Measurements from ENCODE around the gene FAM171A2. TPM values are rescaled to one million over a fixed set of nuclear protein-coding genes. Genes with fewer than 3 reads are reported as not detected.

FAM171A2 gene
- total RNA-seq, 1 experiment from 2014 or later, result 29.9 TPM

DNA sequence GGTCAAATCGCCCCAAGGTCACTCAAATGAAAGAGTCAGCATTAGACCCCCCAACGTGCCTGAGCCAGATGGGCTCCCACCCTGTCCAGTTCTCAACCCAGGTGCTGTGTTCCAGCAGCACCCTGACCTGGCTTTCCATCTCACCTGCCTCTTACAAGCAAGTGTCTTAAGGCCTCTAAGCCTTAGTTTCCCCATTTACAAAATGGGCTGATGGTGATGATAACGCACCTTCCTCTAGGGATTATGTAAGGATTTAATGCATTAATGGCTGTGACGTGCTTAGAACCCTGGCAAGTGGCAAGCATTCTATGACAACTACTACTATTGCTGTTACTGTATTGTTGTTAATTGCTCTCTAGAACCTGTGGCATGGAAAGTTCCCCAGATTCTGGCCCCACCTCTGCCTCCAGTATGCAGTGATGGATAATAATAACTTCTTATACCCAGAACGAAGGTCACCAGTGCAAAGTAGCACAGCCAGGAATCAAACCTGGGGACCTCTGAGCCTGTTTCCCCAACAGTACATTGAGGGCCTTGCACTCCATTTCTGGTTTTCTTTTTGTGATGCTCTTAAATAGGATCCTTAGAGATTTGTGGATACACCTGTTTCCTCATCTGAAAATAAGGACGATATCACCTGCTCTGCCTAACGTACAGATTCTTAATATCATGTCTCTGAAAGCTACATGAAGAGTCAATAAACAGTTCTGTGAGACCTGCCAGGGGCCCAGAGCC is 35.8 kb downstream of the FAM171A2 start:
- Mint-ChIP-seq H3K4me1 (peaks cover 16% of the 10 kb centered on the region), H3K36me3 (no peaks in the 10 kb centered on the region), H3K4me3 (no peak overlapping the region), H3K27ac (no peak overlapping the region; the same call in 1 of the 2 replicates), H3K9me3 (no peaks in the 10 kb centered on the region), H3K27me3 (ENCODE audit: low read depth) (peaks cover 8% of the 10 kb centered on the region)
- CTCF ChIA-PET, result interaction anchor here (1.0 to 1.3 kb wide), 6 partner anchors 12 to 195 kb away, joined by 3 to 15 read pairs (median 6); no protein-coding TSS in a partner anchor
- POLR2A ChIA-PET, result no interaction called here
- DNase-seq (ENCODE audit: low spot score) (no peak), ATAC-seq (no peak)
- no peak for TF ChIP-seq ATF1 (CRISPR knock-in tag; IDR thresholded peaks at IDR 0.05)
- TF ChIP-seq ZNF671 (CRISPR knock-in tag; IDR thresholded peaks at IDR 0.05), result no peak
- peak; percentile 11; the same call in 1 of the 2 replicates for TF ChIP-seq GABPB1 (CRISPR knock-in tag; IDR thresholded peaks at IDR 0.05)
- TF ChIP-seq, protein P1, sequence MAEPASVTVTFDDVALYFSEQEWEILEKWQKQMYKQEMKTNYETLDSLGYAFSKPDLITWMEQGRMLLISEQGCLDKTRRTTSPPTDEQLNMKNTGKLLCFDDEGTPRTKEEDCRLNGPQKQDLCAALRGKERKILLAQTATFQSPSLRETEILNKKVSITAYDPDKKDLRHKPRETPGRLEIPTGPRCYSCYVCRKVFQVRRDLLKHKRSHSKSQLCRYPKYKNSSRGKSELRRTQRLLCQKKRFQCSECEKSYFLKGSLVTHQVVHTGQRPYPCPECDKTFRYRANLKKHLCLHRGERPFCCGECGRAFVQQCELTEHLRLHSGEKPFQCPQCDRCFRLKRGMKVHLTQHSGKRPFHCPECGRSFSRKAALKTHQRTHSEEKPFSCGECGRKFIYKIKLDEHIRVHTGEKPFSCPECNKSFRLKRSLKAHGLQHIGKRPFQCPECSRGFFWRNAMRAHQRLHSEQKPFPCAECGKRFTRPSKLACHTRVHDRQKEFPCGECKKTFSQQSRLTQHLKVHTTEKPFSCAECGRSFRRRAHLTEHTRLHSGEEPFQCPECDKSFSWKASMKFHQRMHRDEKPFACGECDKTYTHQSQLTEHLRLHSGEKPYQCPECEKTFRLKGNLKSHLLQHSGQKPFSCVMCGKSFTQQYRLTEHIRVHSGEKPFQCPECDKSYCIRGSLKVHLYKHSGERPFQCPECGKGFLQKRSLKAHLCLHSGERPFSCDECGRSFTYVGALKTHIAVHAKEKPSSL (CRISPR knock-in tag; conservative IDR thresholded peaks at IDR 0.05), result no peak
- TF ChIP-seq, protein P2, sequence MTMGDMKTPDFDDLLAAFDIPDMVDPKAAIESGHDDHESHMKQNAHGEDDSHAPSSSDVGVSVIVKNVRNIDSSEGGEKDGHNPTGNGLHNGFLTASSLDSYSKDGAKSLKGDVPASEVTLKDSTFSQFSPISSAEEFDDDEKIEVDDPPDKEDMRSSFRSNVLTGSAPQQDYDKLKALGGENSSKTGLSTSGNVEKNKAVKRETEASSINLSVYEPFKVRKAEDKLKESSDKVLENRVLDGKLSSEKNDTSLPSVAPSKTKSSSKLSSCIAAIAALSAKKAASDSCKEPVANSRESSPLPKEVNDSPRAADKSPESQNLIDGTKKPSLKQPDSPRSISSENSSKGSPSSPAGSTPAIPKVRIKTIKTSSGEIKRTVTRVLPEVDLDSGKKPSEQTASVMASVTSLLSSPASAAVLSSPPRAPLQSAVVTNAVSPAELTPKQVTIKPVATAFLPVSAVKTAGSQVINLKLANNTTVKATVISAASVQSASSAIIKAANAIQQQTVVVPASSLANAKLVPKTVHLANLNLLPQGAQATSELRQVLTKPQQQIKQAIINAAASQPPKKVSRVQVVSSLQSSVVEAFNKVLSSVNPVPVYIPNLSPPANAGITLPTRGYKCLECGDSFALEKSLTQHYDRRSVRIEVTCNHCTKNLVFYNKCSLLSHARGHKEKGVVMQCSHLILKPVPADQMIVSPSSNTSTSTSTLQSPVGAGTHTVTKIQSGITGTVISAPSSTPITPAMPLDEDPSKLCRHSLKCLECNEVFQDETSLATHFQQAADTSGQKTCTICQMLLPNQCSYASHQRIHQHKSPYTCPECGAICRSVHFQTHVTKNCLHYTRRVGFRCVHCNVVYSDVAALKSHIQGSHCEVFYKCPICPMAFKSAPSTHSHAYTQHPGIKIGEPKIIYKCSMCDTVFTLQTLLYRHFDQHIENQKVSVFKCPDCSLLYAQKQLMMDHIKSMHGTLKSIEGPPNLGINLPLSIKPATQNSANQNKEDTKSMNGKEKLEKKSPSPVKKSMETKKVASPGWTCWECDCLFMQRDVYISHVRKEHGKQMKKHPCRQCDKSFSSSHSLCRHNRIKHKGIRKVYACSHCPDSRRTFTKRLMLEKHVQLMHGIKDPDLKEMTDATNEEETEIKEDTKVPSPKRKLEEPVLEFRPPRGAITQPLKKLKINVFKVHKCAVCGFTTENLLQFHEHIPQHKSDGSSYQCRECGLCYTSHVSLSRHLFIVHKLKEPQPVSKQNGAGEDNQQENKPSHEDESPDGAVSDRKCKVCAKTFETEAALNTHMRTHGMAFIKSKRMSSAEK (CRISPR knock-in tag; IDR thresholded peaks at IDR 0.05; ENCODE audit: borderline replicate concordance), result no peak
- no peak for TF ChIP-seq SMAD3 (CRISPR knock-in tag; IDR thresholded peaks at IDR 0.05; ENCODE audit: borderline replicate concordance)
- TF ChIP-seq CBFB (CRISPR knock-in tag; IDR thresholded peaks at IDR 0.05; ENCODE audit: low read depth), result no peak
- TF ChIP-seq, protein P3, sequence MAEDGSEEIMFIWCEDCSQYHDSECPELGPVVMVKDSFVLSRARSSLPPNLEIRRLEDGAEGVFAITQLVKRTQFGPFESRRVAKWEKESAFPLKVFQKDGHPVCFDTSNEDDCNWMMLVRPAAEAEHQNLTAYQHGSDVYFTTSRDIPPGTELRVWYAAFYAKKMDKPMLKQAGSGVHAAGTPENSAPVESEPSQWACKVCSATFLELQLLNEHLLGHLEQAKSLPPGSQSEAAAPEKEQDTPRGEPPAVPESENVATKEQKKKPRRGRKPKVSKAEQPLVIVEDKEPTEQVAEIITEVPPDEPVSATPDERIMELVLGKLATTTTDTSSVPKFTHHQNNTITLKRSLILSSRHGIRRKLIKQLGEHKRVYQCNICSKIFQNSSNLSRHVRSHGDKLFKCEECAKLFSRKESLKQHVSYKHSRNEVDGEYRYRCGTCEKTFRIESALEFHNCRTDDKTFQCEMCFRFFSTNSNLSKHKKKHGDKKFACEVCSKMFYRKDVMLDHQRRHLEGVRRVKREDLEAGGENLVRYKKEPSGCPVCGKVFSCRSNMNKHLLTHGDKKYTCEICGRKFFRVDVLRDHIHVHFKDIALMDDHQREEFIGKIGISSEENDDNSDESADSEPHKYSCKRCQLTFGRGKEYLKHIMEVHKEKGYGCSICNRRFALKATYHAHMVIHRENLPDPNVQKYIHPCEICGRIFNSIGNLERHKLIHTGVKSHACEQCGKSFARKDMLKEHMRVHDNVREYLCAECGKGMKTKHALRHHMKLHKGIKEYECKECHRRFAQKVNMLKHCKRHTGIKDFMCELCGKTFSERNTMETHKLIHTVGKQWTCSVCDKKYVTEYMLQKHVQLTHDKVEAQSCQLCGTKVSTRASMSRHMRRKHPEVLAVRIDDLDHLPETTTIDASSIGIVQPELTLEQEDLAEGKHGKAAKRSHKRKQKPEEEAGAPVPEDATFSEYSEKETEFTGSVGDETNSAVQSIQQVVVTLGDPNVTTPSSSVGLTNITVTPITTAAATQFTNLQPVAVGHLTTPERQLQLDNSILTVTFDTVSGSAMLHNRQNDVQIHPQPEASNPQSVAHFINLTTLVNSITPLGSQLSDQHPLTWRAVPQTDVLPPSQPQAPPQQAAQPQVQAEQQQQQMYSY (CRISPR knock-in tag; IDR thresholded peaks at IDR 0.05), result peak; percentile 9; the same call in 1 of the 2 replicates

DNA sequence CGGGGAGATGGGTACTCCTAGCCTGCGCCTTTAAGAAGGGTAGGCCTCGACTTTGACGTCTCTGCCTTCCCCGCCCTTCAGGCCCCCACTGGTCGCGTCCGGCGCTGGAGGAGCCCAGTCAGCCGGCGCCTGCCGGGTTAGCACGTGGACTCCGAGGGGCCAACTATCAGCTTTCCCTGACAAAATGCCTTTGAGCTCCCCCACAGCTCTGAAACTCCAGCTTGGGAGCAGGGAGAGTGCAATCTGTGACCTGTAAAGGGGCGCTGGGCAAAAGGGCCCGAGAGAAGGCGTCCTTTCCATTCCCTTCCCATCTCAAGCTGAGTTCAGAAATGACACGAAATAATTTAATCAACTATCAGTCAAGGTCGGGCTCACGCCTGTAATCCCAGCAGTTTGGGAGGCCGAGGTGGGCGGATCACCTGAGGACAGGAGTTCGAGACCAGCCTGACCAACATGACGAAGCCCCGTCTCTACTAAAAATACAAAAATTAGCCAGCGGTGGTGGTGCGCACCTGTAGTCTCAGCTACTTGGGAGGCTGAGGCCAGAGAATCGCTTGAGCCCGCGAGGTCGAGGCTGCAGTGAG is 36.7 kb downstream of the FAM171A2 start:
- Mint-ChIP-seq H3K4me1 (peaks cover 16% of the 10 kb centered on the region), H3K27ac (peak overlapping the region; percentile 91), H3K27me3 (ENCODE audit: low read depth) (peaks cover 8% of the 10 kb centered on the region), H3K9me3 (no peaks in the 10 kb centered on the region), H3K4me3 (peak overlapping the region; percentile 56), H3K36me3 (peaks cover 3% of the 10 kb centered on the region; the same call in 1 of the 2 replicates)
- POLR2A ChIA-PET, result interaction anchor here (0.6 to 1.1 kb wide), 8 partner anchors 11 to 128 kb away, joined by 3 to 13 read pairs (median 4); partner anchors contain the start of gene GRN
- DNase-seq (ENCODE audit: low spot score) (peak; percentile 97), ATAC-seq (peak; percentile 65)
- CTCF ChIA-PET, result interaction anchor here (0.6 to 1.3 kb wide), 19 partner anchors 9 to 203 kb away, joined by 3 to 19 read pairs (median 5); partner anchors contain the start of genes FAM171A2, GRN, HDAC5 and RUNDC3A
- TF ChIP-seq ZNF121 (CRISPR knock-in tag; IDR thresholded peaks at IDR 0.05) (no peak), KAT7 (CRISPR knock-in tag; IDR thresholded peaks at IDR 0.05; ENCODE audit: borderline replicate concordance) (0 out of 2 replicates have a peak, but pooled peaks have one; percentile 41), GABPB1 (CRISPR knock-in tag; IDR thresholded peaks at IDR 0.05) (peak; percentile 41; the same call in 1 of the 2 replicates), SP1 (CRISPR knock-in tag; conservative IDR thresholded peaks at IDR 0.05) (peak; percentile 92), ETV6 (CRISPR knock-in tag; IDR thresholded peaks at IDR 0.05) (0 out of 2 replicates have a peak, but pooled peaks have one; percentile 41)
- TF ChIP-seq, protein P4, sequence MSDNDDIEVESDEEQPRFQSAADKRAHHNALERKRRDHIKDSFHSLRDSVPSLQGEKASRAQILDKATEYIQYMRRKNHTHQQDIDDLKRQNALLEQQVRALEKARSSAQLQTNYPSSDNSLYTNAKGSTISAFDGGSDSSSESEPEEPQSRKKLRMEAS (CRISPR knock-in tag; IDR thresholded peaks at IDR 0.05), result peak; percentile 91
- TF ChIP-seq, protein P5, sequence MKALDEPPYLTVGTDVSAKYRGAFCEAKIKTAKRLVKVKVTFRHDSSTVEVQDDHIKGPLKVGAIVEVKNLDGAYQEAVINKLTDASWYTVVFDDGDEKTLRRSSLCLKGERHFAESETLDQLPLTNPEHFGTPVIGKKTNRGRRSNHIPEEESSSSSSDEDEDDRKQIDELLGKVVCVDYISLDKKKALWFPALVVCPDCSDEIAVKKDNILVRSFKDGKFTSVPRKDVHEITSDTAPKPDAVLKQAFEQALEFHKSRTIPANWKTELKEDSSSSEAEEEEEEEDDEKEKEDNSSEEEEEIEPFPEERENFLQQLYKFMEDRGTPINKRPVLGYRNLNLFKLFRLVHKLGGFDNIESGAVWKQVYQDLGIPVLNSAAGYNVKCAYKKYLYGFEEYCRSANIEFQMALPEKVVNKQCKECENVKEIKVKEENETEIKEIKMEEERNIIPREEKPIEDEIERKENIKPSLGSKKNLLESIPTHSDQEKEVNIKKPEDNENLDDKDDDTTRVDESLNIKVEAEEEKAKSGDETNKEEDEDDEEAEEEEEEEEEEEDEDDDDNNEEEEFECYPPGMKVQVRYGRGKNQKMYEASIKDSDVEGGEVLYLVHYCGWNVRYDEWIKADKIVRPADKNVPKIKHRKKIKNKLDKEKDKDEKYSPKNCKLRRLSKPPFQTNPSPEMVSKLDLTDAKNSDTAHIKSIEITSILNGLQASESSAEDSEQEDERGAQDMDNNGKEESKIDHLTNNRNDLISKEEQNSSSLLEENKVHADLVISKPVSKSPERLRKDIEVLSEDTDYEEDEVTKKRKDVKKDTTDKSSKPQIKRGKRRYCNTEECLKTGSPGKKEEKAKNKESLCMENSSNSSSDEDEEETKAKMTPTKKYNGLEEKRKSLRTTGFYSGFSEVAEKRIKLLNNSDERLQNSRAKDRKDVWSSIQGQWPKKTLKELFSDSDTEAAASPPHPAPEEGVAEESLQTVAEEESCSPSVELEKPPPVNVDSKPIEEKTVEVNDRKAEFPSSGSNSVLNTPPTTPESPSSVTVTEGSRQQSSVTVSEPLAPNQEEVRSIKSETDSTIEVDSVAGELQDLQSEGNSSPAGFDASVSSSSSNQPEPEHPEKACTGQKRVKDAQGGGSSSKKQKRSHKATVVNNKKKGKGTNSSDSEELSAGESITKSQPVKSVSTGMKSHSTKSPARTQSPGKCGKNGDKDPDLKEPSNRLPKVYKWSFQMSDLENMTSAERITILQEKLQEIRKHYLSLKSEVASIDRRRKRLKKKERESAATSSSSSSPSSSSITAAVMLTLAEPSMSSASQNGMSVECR (CRISPR knock-in tag; IDR thresholded peaks at IDR 0.05; ENCODE audit: borderline replicate concordance), result peak; percentile 36; the same call in 1 of the 2 replicates
- TF ChIP-seq, protein P6, sequence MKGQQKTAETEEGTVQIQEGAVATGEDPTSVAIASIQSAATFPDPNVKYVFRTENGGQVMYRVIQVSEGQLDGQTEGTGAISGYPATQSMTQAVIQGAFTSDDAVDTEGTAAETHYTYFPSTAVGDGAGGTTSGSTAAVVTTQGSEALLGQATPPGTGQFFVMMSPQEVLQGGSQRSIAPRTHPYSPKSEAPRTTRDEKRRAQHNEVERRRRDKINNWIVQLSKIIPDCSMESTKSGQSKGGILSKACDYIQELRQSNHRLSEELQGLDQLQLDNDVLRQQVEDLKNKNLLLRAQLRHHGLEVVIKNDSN (CRISPR knock-in tag; IDR thresholded peaks at IDR 0.05), result peak; percentile 87

All from WTC11 (cell line).